MG63 (cell line): Measurements from ENCODE around the gene CPOX. TPM values are rescaled to one million over a fixed set of nuclear protein-coding genes. Genes with fewer than 3 reads are reported as not detected.

Source experiments
- DNase-seq: peaks from one replicate; pipeline ENCODE4 v3.0.0-alpha.2; 2020
- H3K27me3 ChIP-seq: fragments of 250-450 bp; sonication (Bioruptor Pico); 2 replicates; pipeline ENCODE4 v1.5.1; 2020; ENCODE audit warnings: mild to moderate bottlenecking, moderate library complexity
- H3K36me3 ChIP-seq: fragments of 250-450 bp; sonication (Bioruptor Pico); 2 replicates; pipeline ENCODE4 v1.5.1; 2020; ENCODE audit warnings: mild to moderate bottlenecking, moderate library complexity
- H3K4me3 ChIP-seq: fragments of 250-450 bp; sonication (Bioruptor Pico); 2 replicates; pipeline ENCODE4 v1.5.1; 2020; ENCODE audit warnings: mild to moderate bottlenecking, moderate library complexity
- H3K9me3 ChIP-seq: fragments of 250-450 bp; sonication (Bioruptor Pico); 2 replicates; pipeline ENCODE4 v1.5.1; 2020; ENCODE audit warnings: mild to moderate bottlenecking, moderate library complexity
- total RNA-seq: library from RNA; depleted of rRNA; stranded (reverse); fragments of >200 nt; shearing (Covaris generic); gene quantifications from 2 replicates; pipeline ENCODE4 v1.2.3, GENCODE V29; 2014; ENCODE audit warnings: low replicate concordance; rRNA removed

Gene CPOX
- total RNA-seq, 1 experiment from 2014 or later, result 43.7 TPM

GRCh38 chr3:98532709-98533571 is 60.5 kb downstream of the CPOX start:
- Histone ChIP-seq H3K9me3 (no peaks in the 10 kb centered on the region), H3K27me3 (no peaks in the 10 kb centered on the region), H3K36me3 (no peaks in the 10 kb centered on the region), H3K4me3 (no peak overlapping the region)
- no peak for DNase-seq

GRCh38 chr3:98532275-98532637 is 61.2 kb downstream of the CPOX start:
- H3K36me3 ChIP-seq, result no peaks in the 10 kb centered on the region
- H3K9me3 ChIP-seq, result no peaks in the 10 kb centered on the region
- no peak for DNase-seq
- no peak overlapping the region for H3K4me3 ChIP-seq
- no peaks in the 10 kb centered on the region for H3K27me3 ChIP-seq

GRCh38 chr3:98531622-98532274 is 61.7 kb downstream of the CPOX start, which contains the start of gene GPR15:
GPR15 (plus strand) TSS chr3:98531978; CDS start chr3:98532034, 56 bp downstream.
- no peak for DNase-seq
- H3K36me3 ChIP-seq, result no peaks in the 10 kb centered on the region
- H3K27me3 ChIP-seq, result no peaks in the 10 kb centered on the region
- H3K4me3 ChIP-seq, result no peak within 1 kb of the TSS
- H3K9me3 ChIP-seq, result no peaks in the 10 kb centered on the region

GRCh38 chr3:98530676-98531075 is 62.7 kb downstream of the CPOX start:
- Histone ChIP-seq H3K9me3 (no peaks in the 10 kb centered on the region), H3K27me3 (no peaks in the 10 kb centered on the region), H3K4me3 (no peak overlapping the region), H3K36me3 (no peaks in the 10 kb centered on the region)
- DNase-seq, result no peak

GRCh38 chr3:98529856-98530459 is 63.5 kb downstream of the CPOX start:
- Histone ChIP-seq H3K27me3 (no peaks in the 10 kb centered on the region), H3K4me3 (no peak overlapping the region), H3K36me3 (no peaks in the 10 kb centered on the region), H3K9me3 (no peaks in the 10 kb centered on the region)
- DNase-seq, result no peak

Other genes starting within 250 kb of the CPOX start
- not detected in 2 replicates for gene OR5K4, start 239.8 kb downstream of the CPOX start, total RNA-seq
- gene OR5K3, start 202.9 kb downstream of the CPOX start, total RNA-seq, result not detected in 2 replicates
- gene OR5K1, start 130.4 kb downstream of the CPOX start, total RNA-seq, result not detected in 2 replicates
- gene OR5K2, start 95.9 kb downstream of the CPOX start, total RNA-seq, result not detected in 2 replicates
- 53.0 and 105 TPM in 2 replicates for gene CLDND1, start 70.7 kb downstream of the CPOX start, total RNA-seq
- not detected in 2 replicates for gene GPR15, start 61.6 kb downstream of the CPOX start, total RNA-seq
- gene ST3GAL6, start 169.7 kb upstream of the CPOX start, total RNA-seq, result 1.4 and 2.0 TPM in 2 replicates